Mesenchymal stem cell (in vitro differentiated cells and primary cell): ENCODE measurements around the gene KANK4.

Experiments used
- DNase-seq: peaks from one replicate; pipeline ENCODE4 v3.0.0-alpha.2; 2013
- H2AFZ ChIP-seq: one replicate; pipeline ENCODE4 v1.6.1; 2013; ENCODE audit warnings: low read depth, mild to moderate bottlenecking, control low read depth, inconsistent platforms, low read length, moderate library complexity
- H2AK5ac ChIP-seq: 2 replicates; pipeline ENCODE4 v1.6.1; 2013; ENCODE audit warnings: low read length, moderate library complexity, mild to moderate bottlenecking, inconsistent platforms; ENCODE audit not compliant: severe bottlenecking
- H2BK120ac ChIP-seq: one replicate; pipeline ENCODE4 v1.6.1; 2013; ENCODE audit warnings: low read depth, mild to moderate bottlenecking, inconsistent platforms, low read length, moderate library complexity
- H2BK12ac ChIP-seq, 2 experiments: one replicate each; pipeline ENCODE4 v1.6.1; 2013; ENCODE audit warnings: inconsistent platforms in 2 of 2, low read length in 2 of 2, mild to moderate bottlenecking in 2 of 2, moderate library complexity in 2 of 2, control low read depth in 1 of 2
- H2BK15ac ChIP-seq: one replicate; pipeline ENCODE4 v1.6.1; 2013; ENCODE audit warnings: mild to moderate bottlenecking, low read depth, inconsistent platforms; ENCODE audit not compliant: poor library complexity, severe bottlenecking
- H2BK5ac ChIP-seq: 2 replicates; pipeline ENCODE4 v1.6.1; 2013; ENCODE audit warnings: low read depth, mild to moderate bottlenecking, low read length, control low read depth, inconsistent platforms; ENCODE audit not compliant: poor library complexity, severe bottlenecking
- H3K14ac ChIP-seq, 2 experiments: one replicate each; pipeline ENCODE4 v1.6.1; 2013; ENCODE audit warnings: inconsistent platforms in 2 of 2, low read length in 2 of 2, control low read depth in 1 of 2, mild to moderate bottlenecking in 1 of 2, moderate library complexity in 1 of 2
- H3K18ac ChIP-seq, 2 experiments: one replicate each; pipeline ENCODE4 v1.6.1; 2013; ENCODE audit warnings: inconsistent platforms in 2 of 2, low read length in 2 of 2, control low read depth in 1 of 2, low read depth in 1 of 2, mild to moderate bottlenecking in 1 of 2
- H3K23ac ChIP-seq, 2 experiments: one replicate each; pipeline ENCODE4 v1.6.1; 2013; ENCODE audit warnings: inconsistent platforms in 2 of 2, low read length in 2 of 2, mild to moderate bottlenecking in 2 of 2, moderate library complexity in 2 of 2, control low read depth in 1 of 2
- H3K27ac ChIP-seq: 2 replicates; pipeline ENCODE4 v1.5.1; 2013; ENCODE audit warnings: mild to moderate bottlenecking, moderate library complexity, low read length, control low read depth, inconsistent platforms; ENCODE audit not compliant: poor library complexity, severe bottlenecking
- H3K27me3 ChIP-seq, 2 experiments: 2 replicates each; pipeline versions ENCODE4 v1.6.1 to v1.7.0; 2013; ENCODE audit warnings: low read length in 2 of 2, mild to moderate bottlenecking in 2 of 2, moderate library complexity in 2 of 2, control low read depth in 1 of 2, inconsistent platforms in 1 of 2; ENCODE audit not compliant: control insufficient read depth in 1 of 2, insufficient read depth in 1 of 2
- H3K36me3 ChIP-seq, 2 experiments: 2 replicates each; pipeline versions ENCODE4 v1.6.1 to v1.7.0; 2013; ENCODE audit warnings: low read length in 2 of 2, control low read depth in 1 of 2, inconsistent platforms in 1 of 2, low read depth in 1 of 2, mild to moderate bottlenecking in 1 of 2; ENCODE audit not compliant: insufficient read depth in 2 of 2, control insufficient read depth in 1 of 2
- H3K4ac ChIP-seq, 2 experiments: one replicate each; pipeline ENCODE4 v1.6.1; 2013; ENCODE audit warnings: inconsistent platforms in 2 of 2, low read length in 2 of 2, mild to moderate bottlenecking in 2 of 2, moderate library complexity in 2 of 2, control low read depth in 1 of 2, low read depth in 1 of 2
- H3K4me1 ChIP-seq: 2 replicates; pipeline ENCODE4 v1.6.1; 2013; ENCODE audit warnings: low read depth, low read length, control low read depth; ENCODE audit not compliant: control insufficient read depth, insufficient read depth
- H3K4me2 ChIP-seq: 2 replicates; pipeline ENCODE4 v1.6.1; 2013; ENCODE audit warnings: low read length, mild to moderate bottlenecking, inconsistent platforms; ENCODE audit not compliant: poor library complexity, severe bottlenecking
- H3K4me3 ChIP-seq, 2 experiments: 2 replicates each; pipeline versions ENCODE4 v1.5.1 to v1.7.0; 2013; ENCODE audit warnings: low read length in 2 of 2, mild to moderate bottlenecking in 2 of 2, control low read depth in 1 of 2, low read depth in 1 of 2; ENCODE audit not compliant: insufficient read depth in 1 of 2
- H3K79me1 ChIP-seq: replicated peaks from 2 replicates; pipeline ENCODE4 v1.6.1; 2013; ENCODE audit warnings: mild to moderate bottlenecking, control low read depth, low read length, inconsistent platforms; ENCODE audit not compliant: poor library complexity, severe bottlenecking
- H3K9ac ChIP-seq: 2 replicates; pipeline ENCODE4 v1.7.0; 2013; ENCODE audit warnings: mild to moderate bottlenecking, low read length, moderate library complexity
- H3K9me3 ChIP-seq: 2 replicates; pipeline ENCODE4 v1.7.0; 2013; ENCODE audit warnings: mild to moderate bottlenecking, low read length; ENCODE audit not compliant: control insufficient read depth
- H4K8ac ChIP-seq: one replicate; pipeline ENCODE4 v1.6.1; 2013; ENCODE audit warnings: inconsistent platforms, mild to moderate bottlenecking, low read length, moderate library complexity
- H4K91ac ChIP-seq: one replicate; pipeline ENCODE4 v1.6.1; 2013; ENCODE audit warnings: mild to moderate bottlenecking, low read length, inconsistent platforms
- WGBS: methylation state at CpG from one replicate; pipeline ENCODE4 v1.1.7; 2013; ENCODE audit warnings: mixed read lengths; 5-methylcytosine and 5-hydroxymethylcytosine counted together

KANK4 gene

GRCh38 chr1:62357916-62358315 is 38.7 kb upstream of the KANK4 start:
- Histone ChIP-seq H3K9me3 (no peaks in the 10 kb centered on the region), H2AK5ac (no peak overlapping the region), H3K14ac (no peak overlapping the region), H3K18ac (no peak overlapping the region), H3K27ac (no peak overlapping the region), H3K23ac (no peak overlapping the region), H3K9ac (no peak overlapping the region), H2BK15ac (no peak overlapping the region), H2BK12ac (no peak overlapping the region), H3K4ac (no peak overlapping the region), H3K36me3 (no peaks in the 10 kb centered on the region), H3K4me1 (no peaks in the 10 kb centered on the region), H2BK5ac (no peak overlapping the region), H2AFZ (no peak overlapping the region), H3K4me3 (no peak overlapping the region), H3K27me3 (peaks cover 0 to 11% of the 10 kb centered on the region in 2 experiments), H4K8ac (no peak overlapping the region), H3K4me2 (no peak overlapping the region), H4K91ac (no peak overlapping the region), H3K79me1 (no peaks in the 10 kb centered on the region), H2BK120ac (no peak overlapping the region)
- 93% methylated on average over 5 of the region's 6 CpGs for WGBS
- no peak for DNase-seq

DNA sequence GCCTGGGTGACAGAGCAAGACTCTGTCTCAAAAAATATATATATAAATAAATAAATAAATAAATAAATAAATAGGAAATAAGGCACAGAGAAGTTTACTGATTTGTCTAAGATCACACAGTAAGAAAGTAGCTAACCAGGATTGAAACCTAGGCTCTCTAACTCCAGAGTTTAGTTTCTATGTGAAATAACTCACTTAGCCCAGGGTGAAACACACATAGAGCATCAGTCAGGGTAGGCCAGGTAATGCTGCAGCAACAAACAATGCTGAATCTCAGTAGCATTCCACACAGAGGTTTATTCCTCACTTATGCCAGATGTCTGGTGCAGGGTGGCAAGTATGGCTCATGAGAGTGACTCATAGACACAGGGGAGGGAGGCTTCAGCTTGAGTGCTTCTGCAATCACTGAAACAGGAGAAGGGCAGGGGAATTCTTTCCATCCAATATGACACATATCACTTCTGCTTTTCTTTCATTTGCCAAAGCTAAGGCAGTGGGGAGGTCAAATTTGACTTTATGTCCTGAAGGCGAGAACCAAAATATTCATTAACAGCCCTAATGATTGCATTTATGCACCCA is 37.1 kb upstream of the KANK4 start:
- H3K9ac ChIP-seq, result no peak overlapping the region
- H3K27ac ChIP-seq, result no peak overlapping the region
- no peak overlapping the region for H2BK15ac ChIP-seq
- H3K18ac ChIP-seq, result no peak overlapping the region
- H3K9me3 ChIP-seq, result no peaks in the 10 kb centered on the region
- H3K27me3 ChIP-seq, result peaks cover 0 to 12% of the 10 kb centered on the region in 2 experiments
- H2BK12ac ChIP-seq, result no peak overlapping the region
- no peak overlapping the region for H2AK5ac ChIP-seq
- H3K23ac ChIP-seq, result no peak overlapping the region
- H3K79me1 ChIP-seq, result no peaks in the 10 kb centered on the region
- no peak overlapping the region for H2BK5ac ChIP-seq
- no peaks in the 10 kb centered on the region for H3K4me1 ChIP-seq
- H3K4me2 ChIP-seq, result no peak overlapping the region
- H2AFZ ChIP-seq, result no peak overlapping the region
- H4K8ac ChIP-seq, result no peak overlapping the region
- no peak overlapping the region for H3K14ac ChIP-seq
- H2BK120ac ChIP-seq, result no peak overlapping the region
- no CpG with 5 or more reads among the region's 1 CpG for WGBS
- H3K4me3 ChIP-seq, result no peak overlapping the region
- no peaks in the 10 kb centered on the region for H3K36me3 ChIP-seq
- H3K4ac ChIP-seq, result no peak overlapping the region
- peak; percentile 42 for DNase-seq
- no peak overlapping the region for H4K91ac ChIP-seq

GRCh38 chr1:62355095-62355494 is 35.9 kb upstream of the KANK4 start:
- WGBS, result 84% methylated on average over 8 of the region's 8 CpGs
- Histone ChIP-seq H2BK120ac (no peak overlapping the region), H2BK5ac (no peak overlapping the region), H3K4me1 (no peaks in the 10 kb centered on the region), H3K27me3 (peaks cover 0 to 16% of the 10 kb centered on the region in 2 experiments), H2BK12ac (no peak overlapping the region), H2BK15ac (no peak overlapping the region), H3K4me3 (no peak overlapping the region), H3K27ac (no peak overlapping the region), H3K23ac (no peak overlapping the region), H2AK5ac (no peak overlapping the region), H4K91ac (no peak overlapping the region), H3K14ac (no peak overlapping the region), H3K9ac (no peak overlapping the region), H3K18ac (no peak overlapping the region), H2AFZ (no peak overlapping the region), H3K4ac (no peak overlapping the region), H3K4me2 (no peak overlapping the region), H3K79me1 (no peaks in the 10 kb centered on the region), H4K8ac (no peak overlapping the region), H3K36me3 (no peaks in the 10 kb centered on the region), H3K9me3 (no peaks in the 10 kb centered on the region)
- DNase-seq, result no peak

- H3K79me1 ChIP-seq, result no peaks in the 10 kb centered on the region
- no peak overlapping the region for H3K9ac ChIP-seq
- no peak for DNase-seq
- H3K4me2 ChIP-seq, result no peak overlapping the region
- H4K8ac ChIP-seq, result no peak overlapping the region
- no peaks in the 10 kb centered on the region for H3K36me3 ChIP-seq
- no peak overlapping the region for H3K14ac ChIP-seq
- H3K9me3 ChIP-seq, result no peaks in the 10 kb centered on the region
- WGBS, result 55% methylated on average over 3 of the region's 3 CpGs
- no peaks in the 10 kb centered on the region for H3K4me1 ChIP-seq
- no peak overlapping the region for H2AFZ ChIP-seq
- no peak overlapping the region for H2BK15ac ChIP-seq
- no peak overlapping the region for H3K18ac ChIP-seq
- no peak overlapping the region for H2BK5ac ChIP-seq
- H3K23ac ChIP-seq, result no peak overlapping the region
- H3K27ac ChIP-seq, result no peak overlapping the region
- H3K4me3 ChIP-seq, result no peak overlapping the region
- no peak overlapping the region for H4K91ac ChIP-seq
- no peak overlapping the region for H3K4ac ChIP-seq
- H2BK12ac ChIP-seq, result no peak overlapping the region
- H2BK120ac ChIP-seq, result no peak overlapping the region
- peaks cover 0 to 13% of the 10 kb centered on the region in 2 experiments for H3K27me3 ChIP-seq
- H2AK5ac ChIP-seq, result no peak overlapping the region
These were observed 34.6 kb upstream of the KANK4 start for GRCh38 chr1:62353853-62354252.
